ENCODE measurements around the gene AKAP6. TPM values are rescaled to one million over a fixed set of nuclear protein-coding genes. Genes with fewer than 3 reads are reported as not detected.
A peak's percentile ranks its signal among the peaks of the same experiment; 100 is the strongest.

The AKAP6 gene
- total and polyA plus RNA-seq, 2 experiments from 2014 or later: 9.2 to 21.8 TPM

GRCh38 chr14:32304296-32304695 is 24.8 kb upstream of the AKAP6 start:
- TF ChIP-seq CTCF (IDR thresholded peaks at IDR 0.05; ENCODE audit: low read depth, low read length): no peak
- no peaks in the 10 kb centered on the region for H3K36me3 ChIP-seq
- DNase-seq (ENCODE audit: low read depth in 1 of 2, low spot score in 1 of 2): no peak
- peak overlapping the region; percentile 80 for H3K27ac ChIP-seq
- no peaks in the 10 kb centered on the region for H3K9me3 ChIP-seq (ENCODE audit: low read depth)
- H3K27me3 ChIP-seq: no peaks in the 10 kb centered on the region
- H3K4me1 ChIP-seq (ENCODE audit: low read depth): peaks cover 17% of the 10 kb centered on the region
- no peak overlapping the region for H3K4me3 ChIP-seq

- H3K4me3 ChIP-seq: no peak overlapping the region
- TF ChIP-seq CTCF (IDR thresholded peaks at IDR 0.05; ENCODE audit: low read depth, low read length): no peak
- no peaks in the 10 kb centered on the region for H3K27me3 ChIP-seq
- no peaks in the 10 kb centered on the region for H3K36me3 ChIP-seq
- no peaks in the 10 kb centered on the region for H3K9me3 ChIP-seq (ENCODE audit: low read depth)
- H3K27ac ChIP-seq: no peak overlapping the region
- no peak for DNase-seq (ENCODE audit: low read depth in 1 of 2, low spot score in 1 of 2)
- H3K4me1 ChIP-seq (ENCODE audit: low read depth): peaks cover 17% of the 10 kb centered on the region
Observed at GRCh38 chr14:32306549-32306948, 22.5 kb upstream of the AKAP6 start.

- no peak for DNase-seq (ENCODE audit: low read depth in 1 of 2, low spot score in 1 of 2)
- Histone ChIP-seq H3K4me3 (no peak overlapping the region), H3K27ac (no peak overlapping the region), H3K36me3 (no peaks in the 10 kb centered on the region), H3K27me3 (no peaks in the 10 kb centered on the region), H3K4me1 (ENCODE audit: low read depth) (peaks cover 17% of the 10 kb centered on the region), H3K9me3 (ENCODE audit: low read depth) (no peaks in the 10 kb centered on the region)
- TF ChIP-seq CTCF (IDR thresholded peaks at IDR 0.05; ENCODE audit: low read depth, low read length): no peak
Observed at GRCh38 chr14:32307881-32308582, 21.1 kb upstream of the AKAP6 start.

GRCh38 chr14:32310876-32311275 is 18.2 kb upstream of the AKAP6 start:
- no peak for TF ChIP-seq CTCF (IDR thresholded peaks at IDR 0.05; ENCODE audit: low read depth, low read length)
- Histone ChIP-seq H3K4me1 (ENCODE audit: low read depth) (no peaks in the 10 kb centered on the region), H3K27ac (no peak overlapping the region), H3K36me3 (no peaks in the 10 kb centered on the region), H3K9me3 (ENCODE audit: low read depth) (no peaks in the 10 kb centered on the region), H3K4me3 (no peak overlapping the region), H3K27me3 (no peaks in the 10 kb centered on the region)
- DNase-seq (ENCODE audit: low read depth in 1 of 2, low spot score in 1 of 2): no peak

- Histone ChIP-seq H3K27ac (no peak overlapping the region), H3K9me3 (ENCODE audit: low read depth) (no peaks in the 10 kb centered on the region), H3K36me3 (no peaks in the 10 kb centered on the region), H3K4me3 (no peak overlapping the region), H3K4me1 (ENCODE audit: low read depth) (no peaks in the 10 kb centered on the region), H3K27me3 (no peaks in the 10 kb centered on the region)
- TF ChIP-seq CTCF (IDR thresholded peaks at IDR 0.05; ENCODE audit: low read depth, low read length): no peak
- peak in 1 of 2 donors; percentile 5 for DNase-seq (ENCODE audit: low read depth in 1 of 2, low spot score in 1 of 2)
Observed at GRCh38 chr14:32311294-32312009, 17.6 kb upstream of the AKAP6 start.
